Brain pericyte (primary cell): Measurements from ENCODE around the gene CSTF1.

Source experiments
- DNase-seq: peaks from one replicate; pipeline ENCODE4 v3.0.0-alpha.2; 2012; ENCODE audit warnings: low read depth, low spot score

CSTF1 gene

DNA sequence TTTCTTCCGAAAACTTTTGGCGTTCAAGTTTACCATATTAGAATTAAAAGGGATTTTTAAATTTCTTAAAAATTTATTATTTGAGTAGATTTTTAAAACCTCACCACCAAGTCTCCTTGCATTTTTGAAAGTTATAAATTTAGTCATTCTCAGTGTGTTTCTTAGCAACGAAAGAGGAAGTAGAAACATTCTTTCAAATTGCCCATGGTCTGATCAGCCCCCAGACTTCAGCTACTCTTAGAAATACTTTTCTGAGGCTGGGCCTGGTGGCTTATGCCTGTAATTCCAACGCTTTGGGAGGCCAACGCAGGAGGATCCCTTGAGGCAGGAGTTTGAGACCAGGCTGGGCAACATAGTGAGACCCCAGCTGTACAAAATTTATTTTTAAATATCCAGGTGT, 60.9 kb downstream of the CSTF1 start:
- no peak for DNase-seq

DNA sequence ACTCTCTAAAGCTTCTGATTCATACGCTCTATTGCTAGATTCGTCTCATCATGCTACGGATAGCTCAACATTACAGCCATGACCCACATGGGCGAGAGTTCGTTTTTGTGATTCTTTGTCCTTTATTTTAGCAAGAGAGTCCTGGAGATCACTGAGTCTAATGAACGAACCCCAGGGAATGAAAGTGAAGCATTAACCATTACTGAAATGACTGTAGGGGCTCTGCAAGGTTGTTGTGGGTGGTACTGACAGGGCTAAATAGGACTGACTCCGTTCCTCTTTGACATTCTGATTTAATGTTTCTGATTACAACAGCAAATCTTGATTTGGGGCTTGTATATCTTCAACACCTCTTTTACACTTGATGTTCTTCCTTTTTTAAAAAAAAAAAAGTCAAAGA, 62.3 kb downstream of the CSTF1 start:
- DNase-seq = no peak
